OCI-LY3 (cell line): ENCODE data around the gene RPS3.

Experiments used
- EZH2phosphoT487 ChIP-seq: fragments of 200-600 bp; shearing (Covaris generic); IDR thresholded peaks from 2 replicates; pipeline ENCODE4 v1.6.1; 2018; ENCODE audit warnings: antibody characterized with exemption, mixed run types, low read depth
- TF ChIP-seq, protein P1 (sequence below): fragments of 200-600, 300-600 bp; sonication (generic); IDR thresholded peaks from 2 replicates; pipeline ENCODE4 v1.5.1; 2014; ENCODE audit warnings: antibody characterized with exemption, low read length, low read depth

DNA sequence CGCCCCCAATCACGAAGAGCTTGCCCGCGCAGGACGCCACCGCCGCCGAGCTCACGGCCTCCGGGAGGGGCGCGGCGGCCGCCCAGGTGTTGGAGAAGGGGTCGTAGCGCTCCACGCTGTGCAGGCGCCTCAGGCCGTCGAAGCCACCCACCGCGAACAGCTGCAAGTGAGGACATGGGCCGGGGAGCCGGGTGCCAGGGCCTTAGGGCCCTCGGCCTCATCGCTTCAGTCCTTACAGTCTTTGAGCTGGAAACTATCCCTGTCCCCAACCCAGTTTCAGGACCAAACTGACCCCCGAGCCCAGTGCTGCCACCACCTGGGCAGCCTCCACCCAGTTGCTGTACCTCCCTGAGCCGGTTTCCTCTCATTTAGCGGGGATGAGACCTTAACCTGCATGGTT, 26.1 kb downstream of the RPS3 start:
- TF ChIP-seq, protein P1, sequence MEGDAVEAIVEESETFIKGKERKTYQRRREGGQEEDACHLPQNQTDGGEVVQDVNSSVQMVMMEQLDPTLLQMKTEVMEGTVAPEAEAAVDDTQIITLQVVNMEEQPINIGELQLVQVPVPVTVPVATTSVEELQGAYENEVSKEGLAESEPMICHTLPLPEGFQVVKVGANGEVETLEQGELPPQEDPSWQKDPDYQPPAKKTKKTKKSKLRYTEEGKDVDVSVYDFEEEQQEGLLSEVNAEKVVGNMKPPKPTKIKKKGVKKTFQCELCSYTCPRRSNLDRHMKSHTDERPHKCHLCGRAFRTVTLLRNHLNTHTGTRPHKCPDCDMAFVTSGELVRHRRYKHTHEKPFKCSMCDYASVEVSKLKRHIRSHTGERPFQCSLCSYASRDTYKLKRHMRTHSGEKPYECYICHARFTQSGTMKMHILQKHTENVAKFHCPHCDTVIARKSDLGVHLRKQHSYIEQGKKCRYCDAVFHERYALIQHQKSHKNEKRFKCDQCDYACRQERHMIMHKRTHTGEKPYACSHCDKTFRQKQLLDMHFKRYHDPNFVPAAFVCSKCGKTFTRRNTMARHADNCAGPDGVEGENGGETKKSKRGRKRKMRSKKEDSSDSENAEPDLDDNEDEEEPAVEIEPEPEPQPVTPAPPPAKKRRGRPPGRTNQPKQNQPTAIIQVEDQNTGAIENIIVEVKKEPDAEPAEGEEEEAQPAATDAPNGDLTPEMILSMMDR, result peak; percentile 48
- TF ChIP-seq EZH2phosphoT487, result no peak
